CD4-positive, alpha-beta T cell (primary cell): Measurements from ENCODE around the gene P2RX7. TPM values are rescaled to one million over a fixed set of nuclear protein-coding genes. Genes with fewer than 3 reads are reported as not detected.

ENCODE experiments used
- ATAC-seq: fragments of 200-7000 bp; cut with Tn5 transposase; one replicate; pipeline ENCODE4 v1.10.0; 2022; ENCODE audit warnings: mild to moderate bottlenecking; ENCODE audit not compliant: poor library complexity
- CTCF ChIA-PET: fragments of 350-600 bp; sonication (Branson Sonifier 250); formaldehyde crosslinking; loops from one replicate; lab custom pipeline; 2021; ENCODE audit warnings: antibody characterized with exemption, inconsistent platforms; lab: Charles Lee
- POLR2A ChIA-PET: fragments of 350-600 bp; sonication (Branson Sonifier 250); formaldehyde crosslinking; loops from one replicate; lab custom pipeline; 2021; ENCODE audit warnings: antibody characterized with exemption, inconsistent platforms; lab: Charles Lee
- DNase-seq, 14 experiments: peaks; one replicate each; pipeline ENCODE4 v3.0.0-alpha.2; 2013 to 2020; ENCODE audit warnings: mixed read lengths in 2 of 14
- H3K27ac ChIP-seq, 2 donors: one replicate each; pipeline versions ENCODE4 v1.5.1 to v1.7.0; 2013; ENCODE audit warnings: low read length in 2 of 2, low read depth in 1 of 2, mild to moderate bottlenecking in 1 of 2
- H3K27me3 ChIP-seq, 2 experiments: 1 replicate in 1 of 2; 2 replicates in 1 of 2; pipeline versions ENCODE4 v1.6.1 to v1.7.0; 2013; ENCODE audit warnings: low read length in 2 of 2, control low read depth in 1 of 2, mild to moderate bottlenecking in 1 of 2, moderate library complexity in 1 of 2; ENCODE audit not compliant: insufficient read depth in 2 of 2, control insufficient read depth in 1 of 2
- H3K36me3 ChIP-seq: one replicate; pipeline ENCODE4 v1.6.1; 2013; ENCODE audit warnings: low read length, control low read depth; ENCODE audit not compliant: insufficient read depth
- H3K4me1 ChIP-seq: one replicate; pipeline ENCODE4 v1.6.1; 2013; ENCODE audit warnings: low read length, control low read depth; ENCODE audit not compliant: insufficient read depth
- H3K4me3 ChIP-seq: one replicate; pipeline ENCODE4 v1.5.1; 2013; ENCODE audit warnings: mild to moderate bottlenecking, low read length, moderate library complexity
- H3K9me3 ChIP-seq, 2 experiments: 1 replicate in 1 of 2; 2 replicates in 1 of 2; pipeline versions ENCODE4 v1.6.1 to v1.7.0; 2013; ENCODE audit warnings: low read length in 2 of 2, mild to moderate bottlenecking in 2 of 2, control low read depth in 1 of 2, moderate library complexity in 1 of 2; ENCODE audit not compliant: control insufficient read depth in 1 of 2, insufficient read depth in 1 of 2
- H3K27ac Mint-ChIP-seq: one replicate; pipeline ENCODE4 v1.8.0; 2020; ENCODE audit warnings: mixed read lengths
- H3K27me3 Mint-ChIP-seq: one replicate; pipeline ENCODE4 v1.8.0; 2021; ENCODE audit warnings: mixed read lengths
- H3K36me3 Mint-ChIP-seq: one replicate; pipeline ENCODE4 v1.8.0; 2021; ENCODE audit warnings: low read depth, mixed read lengths
- H3K4me1 Mint-ChIP-seq: one replicate; pipeline ENCODE4 v1.8.0; 2021; ENCODE audit warnings: low read depth, mixed read lengths
- H3K4me3 Mint-ChIP-seq: one replicate; pipeline ENCODE4 v1.8.0; 2020; ENCODE audit warnings: mild to moderate bottlenecking, mixed read lengths
- H3K9me3 Mint-ChIP-seq: one replicate; pipeline ENCODE4 v1.8.0; 2020; ENCODE audit warnings: mixed read lengths
- intact Hi-C, 2 experiments: fragments of 100-400 bp; cut with DNase I in 1 of 2; cut with micrococcal nuclease in 1 of 2; formaldehyde crosslinking; loops; one replicate each; pipeline versions ENCODE4 v1.15.1 to v1.9.0; 2023 to 2025; cut with DNase I, micrococcal nuclease
- total RNA-seq, 174 experiments: library from RNA in 2 of 174; stranded (reverse) in 2 of 174; gene quantifications; one replicate each; pipeline ENCODE4 v1.2.3 and lab custom pipeline; 2021 to 2026
- TF ChIP-seq, protein P1 (sequence below): fragments of 200-600 bp; IDR thresholded peaks from one replicate; pipeline ENCODE4 v1.8.0; 2022; ENCODE audit warnings: antibody characterized with exemption, mild to moderate bottlenecking

P2RX7 gene
- total RNA-seq, 2 experiments from 2014 or later: 4.6 to 4.8 TPM

GRCh38 chr12:121113057-121113456, 19.6 kb upstream of the P2RX7 start:
- ATAC-seq: no peak
- no peaks in the 10 kb centered on the region for H3K36me3 Mint-ChIP-seq

GRCh38 chr12:121114019-121114639, 18.5 kb upstream of the P2RX7 start:
- no peaks in the 10 kb centered on the region for H3K4me1 Mint-ChIP-seq
- intact Hi-C loops: loop anchor here (5.0 to 10.0 kb wide), 5 partner anchors 52 to 757 kb away; partner anchors contain the start of gene POP5 (in 2 of the 2)
- no peaks in the 10 kb centered on the region for H3K9me3 Mint-ChIP-seq
- CTCF ChIA-PET: no interaction called here
- no peak for DNase-seq
- H3K27ac Mint-ChIP-seq: no peak overlapping the region
- H3K4me1 ChIP-seq: no peaks in the 10 kb centered on the region
- no peak overlapping the region for H3K27ac ChIP-seq
- no peaks in the 10 kb centered on the region for H3K27me3 ChIP-seq
- POLR2A ChIA-PET: no interaction called here
- H3K36me3 Mint-ChIP-seq: no peaks in the 10 kb centered on the region
- no peaks in the 10 kb centered on the region for H3K36me3 ChIP-seq
- no peak for ATAC-seq
- H3K4me3 ChIP-seq: no peak overlapping the region
- no peaks in the 10 kb centered on the region for H3K27me3 Mint-ChIP-seq
- H3K9me3 ChIP-seq: no peaks in the 10 kb centered on the region
- TF ChIP-seq, protein P1, sequence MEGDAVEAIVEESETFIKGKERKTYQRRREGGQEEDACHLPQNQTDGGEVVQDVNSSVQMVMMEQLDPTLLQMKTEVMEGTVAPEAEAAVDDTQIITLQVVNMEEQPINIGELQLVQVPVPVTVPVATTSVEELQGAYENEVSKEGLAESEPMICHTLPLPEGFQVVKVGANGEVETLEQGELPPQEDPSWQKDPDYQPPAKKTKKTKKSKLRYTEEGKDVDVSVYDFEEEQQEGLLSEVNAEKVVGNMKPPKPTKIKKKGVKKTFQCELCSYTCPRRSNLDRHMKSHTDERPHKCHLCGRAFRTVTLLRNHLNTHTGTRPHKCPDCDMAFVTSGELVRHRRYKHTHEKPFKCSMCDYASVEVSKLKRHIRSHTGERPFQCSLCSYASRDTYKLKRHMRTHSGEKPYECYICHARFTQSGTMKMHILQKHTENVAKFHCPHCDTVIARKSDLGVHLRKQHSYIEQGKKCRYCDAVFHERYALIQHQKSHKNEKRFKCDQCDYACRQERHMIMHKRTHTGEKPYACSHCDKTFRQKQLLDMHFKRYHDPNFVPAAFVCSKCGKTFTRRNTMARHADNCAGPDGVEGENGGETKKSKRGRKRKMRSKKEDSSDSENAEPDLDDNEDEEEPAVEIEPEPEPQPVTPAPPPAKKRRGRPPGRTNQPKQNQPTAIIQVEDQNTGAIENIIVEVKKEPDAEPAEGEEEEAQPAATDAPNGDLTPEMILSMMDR: no peak
- no peak overlapping the region for H3K4me3 Mint-ChIP-seq

More at GRCh38 chr12:121113057-121113456, 19.6 kb upstream of the P2RX7 start:
- H3K27ac Mint-ChIP-seq: no peak overlapping the region
- Histone ChIP-seq H3K36me3 (no peaks in the 10 kb centered on the region), H3K27ac (no peak overlapping the region), H3K27me3 (no peaks in the 10 kb centered on the region), H3K4me3 (no peak overlapping the region), H3K9me3 (no peaks in the 10 kb centered on the region), H3K4me1 (no peaks in the 10 kb centered on the region)
- ChIA-PET CTCF (no interaction called here), POLR2A (no interaction called here)
- H3K27me3 Mint-ChIP-seq: no peaks in the 10 kb centered on the region
- H3K9me3 Mint-ChIP-seq: no peaks in the 10 kb centered on the region
- DNase-seq: no peak
- no peaks in the 10 kb centered on the region for H3K4me1 Mint-ChIP-seq
- TF ChIP-seq, protein P1: no peak
- H3K4me3 Mint-ChIP-seq: no peak overlapping the region
- intact Hi-C loops: loop anchor here (5.0 to 10.0 kb wide), 5 partner anchors 51 to 756 kb away; partner anchors contain the start of gene POP5 (in 2 of the 2)

- CTCF ChIA-PET: no interaction called here
- Histone ChIP-seq H3K27ac (no peak overlapping the region), H3K27me3 (no peaks in the 10 kb centered on the region), H3K36me3 (no peaks in the 10 kb centered on the region), H3K9me3 (no peaks in the 10 kb centered on the region), H3K4me3 (no peak overlapping the region), H3K4me1 (no peaks in the 10 kb centered on the region)
- Mint-ChIP-seq H3K27ac (no peak overlapping the region), H3K27me3 (no peaks in the 10 kb centered on the region), H3K9me3 (no peaks in the 10 kb centered on the region), H3K4me3 (no peak overlapping the region), H3K4me1 (no peaks in the 10 kb centered on the region), H3K36me3 (no peaks in the 10 kb centered on the region)
- POLR2A ChIA-PET: no interaction called here
- DNase-seq: no peak
- intact Hi-C loops: loop anchor here (5.0 to 10.0 kb wide), 5 partner anchors 53 to 758 kb away; partner anchors contain the start of gene POP5 (in 2 of the 2)
- ATAC-seq: no peak
- TF ChIP-seq, protein P1: no peak
These were observed 17.9 kb upstream of the P2RX7 start for GRCh38 chr12:121114806-121115205.
